Breast epithelium (tissue), 4 donors: ENCODE results near the gene CCL21. TPM values are rescaled to one million over a fixed set of nuclear protein-coding genes. Genes with fewer than 3 reads are reported as not detected.

Experiments
- DNase-seq, 2 donors: peaks; one replicate each; pipeline ENCODE4 v3.0.0-alpha.2; 2019; ENCODE audit warnings: low spot score in 2 of 2
- H3K27ac ChIP-seq, 2 donors: fragments of 200-600 bp; sonication (generic) in 1 of 2; one replicate each; pipeline ENCODE4 v1.5.1; 2016 to 2019; ENCODE audit warnings: mild to moderate bottlenecking in 1 of 2
- H3K27me3 ChIP-seq, 2 donors: fragments of 200-600 bp; sonication (generic) in 1 of 2; one replicate each; pipeline versions ENCODE4 v1.5.1 to v1.6.0; 2017 to 2019; ENCODE audit warnings: control low read depth in 1 of 2, mild to moderate bottlenecking in 1 of 2
- H3K36me3 ChIP-seq: fragments of 200-600 bp; one replicate; pipeline ENCODE4 v1.5.1; 2019
- H3K4me1 ChIP-seq, 2 donors: fragments of 200-600 bp; sonication (generic); one replicate each; pipeline ENCODE4 v1.5.1; 2016 to 2019; ENCODE audit warnings: control low read depth in 1 of 2
- H3K4me3 ChIP-seq, 3 donors: fragments of 200-600 bp; sonication (generic); 1 replicate in 2 of 3; 2 replicates in 1 of 3; pipeline ENCODE4 v1.5.1; 2016 to 2019; ENCODE audit warnings: mild to moderate bottlenecking in 3 of 3, moderate library complexity in 2 of 3
- H3K9me3 ChIP-seq, 2 donors: fragments of 200-600 bp; sonication (generic) in 1 of 2; one replicate each; pipeline ENCODE4 v1.5.1; 2016 to 2019; ENCODE audit warnings: control low read depth in 1 of 2
- CTCF ChIP-seq, 3 donors: fragments of 450-650 bp; IDR thresholded peaks; one replicate each; pipeline ENCODE4 v1.5.1; 2016 to 2017; ENCODE audit warnings: antibody characterized with exemption in 3 of 3, mild to moderate bottlenecking in 3 of 3, moderate library complexity in 3 of 3
- POLR2A ChIP-seq: fragments of 450-650 bp; IDR thresholded peaks from one replicate; pipeline ENCODE4 v1.6.1; 2016; ENCODE audit warnings: antibody characterized with exemption, mild to moderate bottlenecking, moderate library complexity
- POLR2AphosphoS5 ChIP-seq, 3 donors: sonication (generic); formaldehyde crosslinking; IDR thresholded peaks; one replicate each; pipeline ENCODE4 v1.6.1; 2017; ENCODE audit warnings: antibody characterized with exemption in 3 of 3
- intact Hi-C: fragments of 100-400 bp; cut with DNase I; formaldehyde crosslinking; loops from one replicate; pipeline ENCODE4 v1.15.1; 2023; ENCODE audit warnings: low total_unique reads
- total RNA-seq, 3 donors: library from RNA; depleted of rRNA; stranded (reverse); fragments of >200 nt; gene quantifications; one replicate each; pipeline ENCODE4 v1.1.0, GENCODE V29; 2016

CCL21 gene
- total RNA-seq, 3 donors from 2014 or later: 5.9 to 84.9 (median 12.0) TPM

DNA sequence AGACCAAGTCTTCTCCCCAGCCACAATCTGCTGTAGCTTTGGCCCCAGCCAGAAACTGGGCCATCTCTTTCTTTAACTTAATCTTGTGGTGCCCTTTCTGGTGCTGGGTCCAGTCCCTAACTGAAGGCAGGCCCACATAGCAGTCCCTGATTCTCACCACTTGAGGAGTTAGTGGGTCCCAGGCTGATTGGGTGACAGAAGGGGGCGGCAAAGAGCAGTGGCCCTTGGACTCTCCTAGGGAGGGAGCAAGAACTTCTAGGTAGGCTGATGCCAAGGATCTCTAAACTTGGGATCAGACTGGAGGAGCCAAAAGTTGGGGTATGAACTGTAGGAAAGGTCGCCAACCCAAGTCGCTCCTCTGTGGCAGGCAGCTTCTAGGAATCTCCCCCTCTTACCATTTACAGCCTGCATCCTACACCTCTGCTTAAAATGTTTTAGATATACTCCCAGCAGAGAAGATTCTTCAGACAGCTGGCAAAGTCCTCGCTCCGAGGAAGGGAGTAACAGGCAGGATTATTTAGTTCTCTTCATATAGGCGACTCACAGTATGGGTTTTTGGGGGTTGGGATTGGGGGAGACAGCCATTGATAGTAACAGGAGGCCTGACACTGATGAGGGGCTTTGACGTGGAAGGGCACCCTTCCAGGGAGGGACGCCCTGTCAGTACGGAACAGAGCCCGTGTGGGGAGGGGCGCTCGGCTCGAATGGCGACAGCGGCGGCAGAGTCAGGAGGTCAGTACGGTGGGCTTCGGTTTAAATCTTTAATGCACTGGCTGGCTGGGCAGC is 45.5 kb downstream of the CCL21 start:
- TF ChIP-seq POLR2AphosphoS5 (IDR thresholded peaks at IDR 0.05): no peak
- TF ChIP-seq CTCF (IDR thresholded peaks at IDR 0.05): peak; percentile 50 to 72 (median 60)
- H3K27me3 ChIP-seq: no peaks in the 10 kb centered on the region
- DNase-seq: peak; percentile 71 to 75
- H3K27ac ChIP-seq: peak overlapping the region; percentile 97 to 98
- intact Hi-C loops: no loop called here
- no peaks in the 10 kb centered on the region for H3K36me3 ChIP-seq
- no peaks in the 10 kb centered on the region for H3K9me3 ChIP-seq
- H3K4me1 ChIP-seq: no peaks in the 10 kb centered on the region
- H3K4me3 ChIP-seq: peak overlapping the region; percentile 67 to 84 (median 74)

- no peaks in the 10 kb centered on the region for H3K27me3 ChIP-seq
- H3K4me1 ChIP-seq: no peaks in the 10 kb centered on the region
- no peaks in the 10 kb centered on the region for H3K9me3 ChIP-seq
- intact Hi-C loops: no loop called here
- no peak overlapping the region for H3K4me3 ChIP-seq
- no peak for DNase-seq
- no peak for TF ChIP-seq POLR2AphosphoS5 (IDR thresholded peaks at IDR 0.05)
- no peak for TF ChIP-seq CTCF (IDR thresholded peaks at IDR 0.05)
- no peak for TF ChIP-seq POLR2A
- peak overlapping the region; percentile 36 to 97 for H3K27ac ChIP-seq
- H3K36me3 ChIP-seq: no peaks in the 10 kb centered on the region
These were observed 46.7 kb downstream of the CCL21 start for GRCh38 chr9:34663303-34663605.

DNA sequence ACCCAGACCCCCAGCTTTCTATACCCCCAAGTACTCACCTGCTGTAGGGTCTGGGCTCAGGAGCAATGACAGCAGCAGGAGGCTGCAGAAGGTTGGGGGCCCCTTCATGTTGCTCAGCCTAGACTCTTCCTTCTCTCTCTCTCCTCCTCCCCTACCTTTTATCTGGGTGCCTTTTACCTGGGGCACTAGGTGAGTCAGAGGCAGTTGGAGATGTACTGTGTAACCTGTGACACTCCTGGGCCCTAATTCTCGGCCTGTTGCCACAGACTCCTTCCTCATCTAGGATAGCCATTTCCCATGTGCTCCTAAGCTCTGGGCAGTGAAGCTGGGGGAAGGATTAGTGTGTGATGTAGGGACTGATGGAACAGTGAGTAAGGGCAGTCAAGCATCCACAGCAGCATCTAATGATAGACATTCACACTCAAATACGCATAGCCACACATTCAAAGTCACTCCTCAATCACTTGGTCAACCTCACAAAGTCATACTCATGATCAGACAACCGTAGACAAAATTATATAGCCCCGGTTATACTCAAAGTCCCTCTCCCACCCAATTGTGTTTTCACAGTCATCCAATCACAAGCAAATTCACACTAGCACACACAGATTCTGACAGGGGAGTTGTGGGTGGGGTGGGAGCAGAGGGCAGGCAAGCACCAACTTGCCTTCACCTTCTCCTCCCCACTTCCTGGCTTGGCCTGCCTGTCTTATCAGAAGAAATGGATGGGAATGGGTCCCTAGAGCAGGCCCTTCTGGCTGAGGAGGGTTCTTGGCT is 47.2 kb downstream of the CCL21 start, which contains the start of gene CCL27:
Gene CCL27, minus strand, starts transcription at position 132 of the 777 bp plus-strand sequence. Its CDS starts 24 bp downstream, at position 108.
- Histone ChIP-seq H3K27me3 (no peaks in the 10 kb centered on the region), H3K4me1 (no peaks in the 10 kb centered on the region), H3K9me3 (no peaks in the 10 kb centered on the region), H3K36me3 (no peaks in the 10 kb centered on the region), H3K27ac (peak within 1 kb of the TSS; percentile 36 to 97), H3K4me3 (no peak within 1 kb of the TSS)
- no peak for DNase-seq
- TF ChIP-seq POLR2AphosphoS5 (IDR thresholded peaks at IDR 0.05): no peak
- no peak for TF ChIP-seq CTCF (IDR thresholded peaks at IDR 0.05)
- no peak for TF ChIP-seq POLR2A
- intact Hi-C loops: no loop called here

DNA sequence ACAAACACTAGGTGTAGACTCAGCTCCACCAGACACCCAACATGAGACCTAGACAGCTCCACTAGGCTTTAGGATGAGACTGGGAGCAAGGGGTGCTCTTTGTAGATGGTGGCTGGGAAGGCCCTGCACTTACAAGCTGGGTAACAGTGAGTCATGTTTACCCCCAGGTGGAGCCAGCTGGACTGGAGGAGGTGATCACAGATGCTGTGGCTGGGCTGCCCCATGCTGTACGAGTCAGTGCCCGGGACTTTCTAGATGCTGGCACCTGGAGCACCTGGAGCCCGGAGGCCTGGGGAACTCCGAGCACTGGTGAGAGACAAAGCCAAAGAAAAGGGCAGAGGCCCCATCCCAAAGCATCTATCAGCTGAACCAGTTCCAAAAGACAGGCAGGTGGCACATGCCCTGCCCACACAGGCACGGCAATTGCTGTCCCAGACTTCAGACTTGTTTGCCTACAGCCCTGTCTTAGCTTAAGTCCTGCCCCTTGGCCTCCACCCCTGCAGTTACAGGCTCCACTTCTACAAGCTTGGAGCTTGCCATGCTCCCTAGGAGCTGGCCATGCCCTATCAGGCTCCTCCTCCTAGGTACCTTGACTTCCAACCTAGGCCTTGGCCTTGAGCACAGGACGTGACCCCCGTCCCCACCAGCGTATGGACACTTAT is 50.2 kb downstream of the CCL21 start:
- TF ChIP-seq POLR2AphosphoS5 (IDR thresholded peaks at IDR 0.05) (no peak), POLR2A (no peak), CTCF (IDR thresholded peaks at IDR 0.05) (no peak)
- DNase-seq: no peak
- no peaks in the 10 kb centered on the region for H3K27me3 ChIP-seq
- H3K4me1 ChIP-seq: peaks cover 1 to 9% of the 10 kb centered on the region in 2 donors
- H3K36me3 ChIP-seq: no peaks in the 10 kb centered on the region
- no peaks in the 10 kb centered on the region for H3K9me3 ChIP-seq
- intact Hi-C loops: no loop called here
- no peak overlapping the region for H3K27ac ChIP-seq
- no peak overlapping the region for H3K4me3 ChIP-seq

Other genes starting within 250 kb of the CCL21 start
- 1 to 10 TPM in 2 of 3 donors, under 1 TPM in 1; 0.33 to 5.4 (median 1.8) TPM for gene ENHO, start 187.1 kb downstream of the CCL21 start, total RNA-seq
- gene CNTFR, start 120.4 kb downstream of the CCL21 start, total RNA-seq: 100 to 1,000 TPM in 1 of 3 donors, 10 to 100 TPM in 2; 11.3 to 103 (median 15.4) TPM
- 10 to 100 TPM; 28.5 to 37.9 (median 36.4) TPM for gene RPP25L, start 98.0 kb downstream of the CCL21 start, total RNA-seq
- gene DCTN3, start 89.6 kb downstream of the CCL21 start, total RNA-seq: 100 to 1,000 TPM in 2 of 3 donors, 10 to 100 TPM in 1; 84.0 to 114 (median 113) TPM
- under 1 TPM in 1 of 3 donors, not detected in 2; 0.29 TPM for gene ARID3C, start 81.1 kb downstream of the CCL21 start, total RNA-seq
- gene SIGMAR1, start 72.3 kb downstream of the CCL21 start, total RNA-seq: 10 to 100 TPM; 62.6 to 84.8 (median 70.8) TPM
- 10 to 100 TPM; 26.1 to 37.0 (median 36.7) TPM for gene GALT, start 63.5 kb downstream of the CCL21 start, total RNA-seq
- gene IL11RA, start 58.0 kb downstream of the CCL21 start, total RNA-seq: 10 to 100 TPM; 20.3 to 45.5 (median 42.1) TPM
- not detected for gene CCL27, start 47.5 kb downstream of the CCL21 start, total RNA-seq
- 1 to 10 TPM in 2 of 3 donors, under 1 TPM in 1; 0.88 to 5.6 (median 1.3) TPM for gene CCL19, start 18.9 kb downstream of the CCL21 start, total RNA-seq
- gene PHF24, start 248.1 kb upstream of the CCL21 start, total RNA-seq: 1 to 10 TPM in 1 of 3 donors, under 1 TPM in 2; 0.15 to 1.1 (median 0.33) TPM